Melanocyte of skin (primary cell): ENCODE measurements around the gene AICDA. TPM values are rescaled to one million over a fixed set of nuclear protein-coding genes. Genes with fewer than 3 reads are reported as not detected.

Experiments used
- small RNA-seq, 2 donors: library from RNA; depleted of rRNA; stranded (forward); fragments of <200 nt; gene quantifications; one replicate each; pipeline ENCODE3, GENCODE V24; 2012
- total RNA-seq, 2 donors: library from RNA; depleted of rRNA; stranded (reverse); fragments of >200 nt; gene quantifications; 2 replicates each; pipeline ENCODE4 v1.2.3, GENCODE V29; 2012

Gene AICDA
- not detected for total RNA-seq

GRCh38 chr12:8612629-8613028 lies at the start of gene AICDA:
TSS of gene AICDA (minus strand) at chr12:8612859. CDS start at chr12:8612767, 92 bp downstream.

Small RNA genes lying within 50 kb of the gene (small RNA-seq; reads per million reads assigned to genes)
- gene RF00019, result 0 reads per million in 2 donors
- gene RF00564, result 0 reads per million in 2 donors

Other genes with a start within 250 kb of the AICDA start
- not detected for gene CLEC6A, start 156.9 kb downstream of the AICDA start, total RNA-seq
- not detected for gene CLEC4D, start 99.4 kb downstream of the AICDA start, total RNA-seq
- not detected for gene CLEC4E, start 72.0 kb downstream of the AICDA start, total RNA-seq
- gene MFAP5, start 50.0 kb upstream of the AICDA start, total RNA-seq, result not detected
- 10 to 100 TPM; 24.4 to 36.6 TPM for gene RIMKLB, start 85.1 kb upstream of the AICDA start, total RNA-seq
- gene A2ML1, start 209.8 kb upstream of the AICDA start, total RNA-seq, result under 1 TPM in 1 of 2 donors, not detected in 1; under 0.01 TPM